HG02973 (cell line): ENCODE data around the gene TYRP1.
"Not testable (repeated sequence)": the region's sequence is repeated elsewhere in the genome, so short reads cannot be mapped to it uniquely, and the experiment has no call there.

ENCODE experiments used
- ATAC-seq: cut with Tn5 transposase; IDR thresholded peaks from one replicate; pipeline ENCODE4 v1.9.1; 2021; ENCODE audit warnings: moderate library complexity; ENCODE audit not compliant: unreplicated experiment

The TYRP1 gene

DNA sequence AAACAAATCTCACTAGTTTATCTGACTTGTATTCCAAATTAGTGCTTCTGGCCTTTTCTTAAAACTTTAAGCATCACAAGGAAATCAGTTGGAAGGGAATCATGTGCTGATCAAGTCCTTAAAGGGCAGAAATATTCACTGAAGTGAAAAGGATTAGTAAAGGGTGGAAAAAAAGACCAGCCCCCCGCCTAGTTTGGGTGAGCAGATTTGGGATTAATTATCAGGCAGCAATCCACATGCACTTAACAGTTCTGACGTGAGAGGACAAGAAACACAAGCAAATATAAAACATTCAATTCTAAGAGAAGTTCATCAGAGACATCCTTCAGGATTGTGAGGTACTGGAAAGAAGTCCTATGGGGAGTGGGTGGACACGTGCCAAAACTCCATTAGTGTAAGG is at the start of gene TYRP1:
TSS of gene TYRP1 (plus strand) at position 245 of the 400 bp plus-strand sequence. CDS start 612 bp downstream, outside the sequence.
- no peak for ATAC-seq

DNA sequence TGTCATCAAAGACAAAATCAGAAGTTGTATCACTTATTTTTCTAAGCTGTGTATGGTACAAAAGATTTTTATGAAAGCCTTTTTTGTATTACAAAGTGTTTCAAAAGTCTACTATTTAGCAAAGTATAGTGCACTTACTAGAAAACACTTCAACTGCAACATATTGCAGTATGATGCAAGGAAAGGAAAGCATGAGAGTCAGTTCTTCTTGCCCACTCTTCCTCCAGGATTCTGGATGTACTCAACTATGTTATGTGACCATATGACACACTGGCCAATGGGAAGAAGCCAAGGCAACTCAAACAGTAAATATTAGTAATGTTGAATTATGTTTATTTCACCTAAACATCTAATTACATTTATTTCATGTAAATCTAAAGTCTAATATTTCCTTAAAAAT is 49.5 kb upstream of the TYRP1 start:
- no peak for ATAC-seq

- ATAC-seq: no peak
These were observed 44.3 kb upstream of the TYRP1 start for GRCh38 chr9:12648925-12649324.

DNA sequence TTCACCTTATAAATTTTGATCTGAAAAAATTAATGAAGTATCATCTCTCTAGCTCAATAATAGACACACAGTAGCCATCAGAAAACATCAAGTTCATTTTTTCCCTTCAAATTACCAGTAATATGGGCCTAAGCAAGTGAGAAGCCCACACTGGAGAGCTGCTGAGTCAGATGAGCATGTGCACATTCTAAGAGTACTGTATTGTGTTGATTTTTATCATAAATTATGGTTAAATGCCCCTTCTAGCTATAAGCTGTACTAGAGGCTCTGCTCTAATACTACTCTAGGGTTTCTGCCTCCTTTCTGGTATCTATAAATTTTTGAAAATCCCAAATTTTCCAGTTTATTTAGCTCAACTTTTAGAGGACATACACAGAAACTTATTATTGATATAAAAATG is 42.1 kb upstream of the TYRP1 start:
- no peak for ATAC-seq

GRCh38 chr9:12652973-12653372 is 40.2 kb upstream of the TYRP1 start:
- ATAC-seq: no peak

DNA sequence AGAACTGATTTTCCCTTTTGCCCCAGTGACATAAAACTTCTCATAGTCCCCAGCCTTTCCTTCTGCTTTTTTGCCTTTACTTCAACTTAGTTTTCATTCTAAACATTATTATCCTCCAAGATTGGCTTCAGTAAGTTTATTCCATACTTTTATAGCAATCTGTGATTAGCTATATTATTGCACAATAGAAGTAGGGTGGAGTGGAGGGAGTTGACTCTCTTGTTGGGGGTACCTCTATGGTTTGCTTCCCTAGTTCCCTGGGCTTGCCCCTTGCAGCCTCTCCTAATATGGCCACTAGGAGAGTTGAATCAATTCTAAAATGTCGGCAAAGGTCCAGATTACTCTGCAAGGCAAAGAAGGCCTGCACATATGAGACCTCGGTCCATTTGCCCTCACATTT is 36.4 kb upstream of the TYRP1 start:
- ATAC-seq: no peak

DNA sequence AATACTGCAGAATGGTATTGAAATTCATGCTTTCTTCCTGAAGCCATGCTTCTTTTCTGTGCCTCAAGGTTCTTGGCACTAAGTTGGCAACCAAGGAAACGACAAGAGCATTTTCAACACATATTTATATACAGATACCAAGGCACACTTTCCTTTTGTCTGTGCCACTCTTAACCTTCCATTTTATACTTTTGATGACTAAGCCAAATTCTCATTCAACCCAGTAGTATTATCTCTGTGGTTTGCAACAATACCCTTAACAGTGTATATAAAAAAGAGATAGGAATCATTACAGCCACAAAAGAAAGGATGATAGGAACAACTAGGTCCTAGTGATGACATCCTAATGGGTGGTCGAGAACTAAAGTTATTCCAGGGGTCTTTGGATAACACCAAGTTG is 36.0 kb upstream of the TYRP1 start:
- ATAC-seq: no peak

DNA sequence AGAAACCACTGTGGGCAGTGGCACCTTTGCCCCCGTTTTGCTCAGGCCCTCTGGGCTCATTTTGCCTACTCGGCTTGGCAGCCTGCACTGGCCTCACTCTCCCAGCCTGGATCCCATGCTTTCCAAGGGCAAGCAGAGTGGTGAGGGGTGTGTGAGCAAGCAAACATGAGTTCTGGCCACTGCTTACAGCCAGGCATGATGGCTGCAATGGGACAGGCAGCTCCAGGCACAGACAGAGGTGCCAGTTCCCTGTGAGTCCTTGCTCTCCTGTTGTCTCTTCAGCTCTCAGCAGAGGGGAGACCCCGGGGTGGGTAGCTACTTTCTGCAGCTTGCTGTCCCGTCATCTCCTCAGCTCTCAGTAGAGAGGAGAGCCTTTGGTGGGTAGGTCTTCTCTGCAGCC is 35.2 kb upstream of the TYRP1 start:
- ATAC-seq: no peak

DNA sequence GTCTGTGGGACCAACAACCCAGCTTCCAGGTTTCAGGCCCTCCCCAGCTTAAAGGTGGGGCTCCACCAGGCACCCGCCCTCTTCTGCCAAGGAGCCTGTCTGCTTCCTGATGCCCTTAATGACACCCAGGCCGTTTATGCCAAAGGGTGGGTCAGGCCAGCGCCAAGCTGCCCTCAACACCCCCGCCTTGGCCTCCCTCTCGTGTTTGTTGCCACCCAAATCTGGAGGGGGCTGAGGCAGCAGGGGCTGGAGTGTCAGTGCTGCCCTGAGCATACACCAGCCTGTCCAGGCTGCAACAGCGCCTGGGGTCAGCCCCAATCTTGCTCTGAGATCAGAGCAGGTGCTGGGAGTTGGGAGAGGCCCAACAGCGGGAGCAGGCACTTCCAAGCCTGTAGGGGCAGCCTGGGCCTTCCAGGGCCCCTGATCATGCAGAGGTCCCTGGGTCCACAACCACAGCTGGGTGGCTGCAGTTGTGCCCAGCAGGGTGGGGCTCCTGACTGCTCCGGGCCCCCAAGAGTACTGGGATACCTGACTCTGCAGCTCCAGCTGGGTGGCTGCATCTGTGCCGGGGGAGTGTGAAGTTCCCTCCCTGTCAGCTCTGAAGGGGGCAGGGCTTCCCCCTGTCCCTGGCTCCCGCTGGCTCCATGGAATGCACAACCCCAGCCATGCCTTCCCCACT is 34.5 kb upstream of the TYRP1 start:
- ATAC-seq: no peak

GRCh38 chr9:12659220-12659619 is 34.0 kb upstream of the TYRP1 start:
- no peak for ATAC-seq

GRCh38 chr9:12666813-12667212 is 26.4 kb upstream of the TYRP1 start:
- no peak for ATAC-seq

DNA sequence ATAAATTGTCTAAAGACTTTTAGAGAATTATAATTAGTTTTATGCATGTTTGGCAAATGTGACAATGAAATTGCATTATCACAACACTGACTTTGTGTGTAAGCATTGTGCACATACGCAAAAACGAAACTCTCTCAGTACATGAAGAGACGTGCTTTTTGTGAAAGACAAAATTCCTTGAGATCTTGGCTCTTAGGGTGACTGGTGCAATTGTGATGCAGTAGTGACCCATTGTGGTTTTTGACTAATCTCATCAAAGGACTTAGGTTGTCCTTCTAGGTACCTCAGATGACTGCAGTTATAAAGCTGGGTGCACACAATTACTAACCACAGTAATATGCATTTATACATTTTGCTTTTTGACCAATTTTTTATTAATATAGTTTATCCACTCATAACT is 25.3 kb upstream of the TYRP1 start:
- ATAC-seq: no peak

DNA sequence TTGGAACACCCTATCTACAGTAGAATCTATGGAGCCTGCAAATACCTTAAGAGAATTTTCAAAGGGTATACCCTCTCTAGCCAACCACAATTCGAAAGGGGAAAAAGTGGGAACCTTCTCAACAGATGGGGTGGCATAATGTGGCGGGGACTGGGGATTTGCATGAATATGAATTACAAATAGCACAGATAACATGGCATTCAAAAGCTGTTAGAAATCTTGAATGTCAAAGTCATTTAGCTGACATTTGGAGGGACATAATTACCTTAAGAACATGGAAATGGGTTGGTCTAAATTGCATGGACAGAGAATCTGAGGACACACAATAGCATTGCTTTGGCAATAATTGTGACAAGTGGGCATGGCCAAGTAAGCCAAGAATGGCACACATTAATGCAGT is 23.2 kb upstream of the TYRP1 start:
- no peak for ATAC-seq

DNA sequence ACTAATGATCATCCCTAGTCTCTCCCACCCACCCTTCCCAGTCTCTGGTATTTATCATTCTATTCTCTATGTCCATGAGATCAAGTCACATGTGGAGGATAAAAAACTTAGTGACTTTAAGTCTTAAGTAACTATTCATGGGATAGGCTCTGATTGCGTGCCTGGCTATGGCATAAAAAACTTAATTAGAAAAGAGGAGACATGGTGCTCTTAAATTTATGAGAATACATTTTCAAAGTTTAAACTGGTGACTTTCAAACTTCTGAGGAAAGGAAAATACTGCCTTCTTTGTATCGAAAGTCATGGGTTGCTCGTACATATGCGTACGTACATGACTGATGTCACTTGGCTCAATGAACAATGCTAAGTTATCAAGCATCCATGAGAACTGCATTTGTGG is 18.2 kb upstream of the TYRP1 start:
- no peak for ATAC-seq

- not testable (repeated sequence) for ATAC-seq
These were observed 15.6 kb upstream of the TYRP1 start for GRCh38 chr9:12677462-12678126.

DNA sequence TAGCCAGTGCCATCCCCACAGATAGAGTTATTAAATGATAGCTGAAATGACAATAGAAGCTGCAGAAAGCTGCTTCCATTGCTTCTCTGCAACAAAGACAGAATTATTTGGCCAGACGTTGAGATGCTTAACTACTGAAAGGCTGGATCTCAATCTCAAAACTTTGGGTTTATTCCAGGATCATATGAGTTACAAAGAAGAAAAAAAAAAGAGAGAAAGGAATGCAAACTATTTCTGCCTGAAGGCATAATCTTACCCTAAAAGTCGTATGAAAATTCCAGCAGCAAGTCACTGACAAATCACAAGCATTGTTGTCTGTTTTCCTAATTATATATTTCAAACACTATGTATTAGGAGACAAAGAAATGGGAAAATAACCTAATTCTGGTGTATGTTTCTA is 12.8 kb upstream of the TYRP1 start:
- ATAC-seq: no peak

DNA sequence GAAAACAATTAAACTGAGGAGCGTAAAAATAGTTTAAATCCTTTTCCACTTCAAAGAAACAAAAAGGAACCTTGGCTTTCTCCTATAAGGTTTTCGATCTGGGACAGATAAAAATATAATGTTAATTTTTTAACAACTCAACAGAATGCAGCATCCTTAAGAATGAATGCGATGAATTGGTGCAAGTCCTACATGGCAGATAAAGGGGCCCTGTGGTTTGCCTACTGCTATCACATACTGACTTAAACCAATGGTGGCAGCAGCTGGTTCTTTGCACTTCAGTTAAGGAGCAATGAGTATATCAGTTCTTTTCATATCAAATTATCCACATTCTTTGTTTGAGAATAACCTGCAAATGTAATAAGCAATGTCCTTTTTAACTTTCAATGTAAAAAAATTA is 12.4 kb upstream of the TYRP1 start:
- ATAC-seq: no peak

DNA sequence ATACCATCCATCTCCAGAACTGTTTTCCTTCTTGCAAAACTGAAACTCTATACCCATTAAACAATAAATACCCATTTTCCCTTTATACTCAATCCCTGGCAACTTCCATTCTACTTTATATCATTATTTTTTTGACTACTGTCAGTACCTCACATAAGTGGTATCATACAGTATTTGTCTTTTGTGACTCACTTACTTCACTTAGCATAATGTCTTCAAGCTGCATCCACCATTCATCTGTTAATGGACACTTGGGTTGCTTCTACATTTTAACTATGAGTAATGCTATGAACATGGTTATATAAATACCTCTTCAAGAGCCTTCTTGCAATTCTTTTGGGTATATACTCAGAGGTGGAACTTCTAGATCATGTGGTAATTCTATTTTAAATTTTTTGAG is 11.6 kb upstream of the TYRP1 start:
- ATAC-seq: no peak

- no peak for ATAC-seq
These were observed 8.2 kb upstream of the TYRP1 start for GRCh38 chr9:12684974-12685373.

DNA sequence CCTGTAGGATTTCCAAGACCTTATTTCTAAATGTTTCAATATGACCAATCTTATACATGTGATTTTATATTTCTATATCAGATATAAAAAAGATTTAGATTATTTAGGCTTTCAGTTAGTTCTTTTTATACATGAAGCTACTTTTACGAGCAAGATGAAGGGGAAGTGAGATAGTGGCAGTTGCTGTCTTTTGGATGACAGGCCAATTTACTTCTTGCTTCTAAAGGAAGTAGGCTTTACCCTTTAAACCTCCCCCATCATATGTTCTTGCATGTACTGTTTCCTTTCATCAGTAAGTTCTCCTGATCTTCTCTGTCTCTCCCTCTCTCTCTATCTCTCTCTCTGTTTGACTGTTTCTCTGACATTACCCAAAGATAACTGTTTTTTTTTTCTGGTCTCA is 4.0 kb upstream of the TYRP1 start:
- no peak for ATAC-seq

DNA sequence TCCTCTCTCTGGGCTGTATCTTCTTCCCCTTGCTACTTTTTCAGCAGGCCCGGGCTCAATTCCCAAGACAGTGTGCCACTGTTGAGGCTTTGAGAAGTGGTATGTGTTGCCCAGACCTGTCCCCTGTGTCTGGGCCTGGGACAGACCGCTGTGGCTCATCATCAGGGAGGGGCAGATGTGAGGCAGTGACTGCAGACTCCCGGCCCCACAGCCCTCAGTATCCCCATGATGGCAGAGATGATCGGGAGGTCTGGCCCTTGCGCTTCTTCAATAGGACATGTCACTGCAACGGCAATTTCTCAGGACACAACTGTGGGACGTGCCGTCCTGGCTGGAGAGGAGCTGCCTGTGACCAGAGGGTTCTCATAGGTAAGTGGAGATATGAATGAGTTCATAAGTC is 828 bp downstream of the TYRP1 start:
- ATAC-seq: no peak

DNA sequence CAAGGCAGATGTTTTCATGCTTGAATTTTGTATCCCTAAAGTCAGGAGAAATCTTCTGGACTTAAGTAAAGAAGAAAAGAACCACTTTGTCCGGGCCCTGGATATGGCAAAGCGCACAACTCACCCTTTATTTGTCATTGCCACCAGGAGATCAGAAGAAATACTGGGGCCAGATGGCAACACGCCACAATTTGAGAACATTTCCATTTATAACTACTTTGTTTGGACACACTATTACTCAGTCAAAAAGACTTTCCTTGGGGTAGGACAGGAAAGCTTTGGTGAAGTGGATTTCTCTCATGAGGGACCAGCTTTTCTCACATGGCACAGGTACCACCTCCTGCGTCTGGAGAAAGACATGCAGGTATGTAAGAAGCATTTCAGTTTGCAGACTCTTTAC is 2.3 kb downstream of the TYRP1 start:
- ATAC-seq: no peak
